Measurements from ENCODE around the gene SPACA4.

Gene SPACA4

DNA sequence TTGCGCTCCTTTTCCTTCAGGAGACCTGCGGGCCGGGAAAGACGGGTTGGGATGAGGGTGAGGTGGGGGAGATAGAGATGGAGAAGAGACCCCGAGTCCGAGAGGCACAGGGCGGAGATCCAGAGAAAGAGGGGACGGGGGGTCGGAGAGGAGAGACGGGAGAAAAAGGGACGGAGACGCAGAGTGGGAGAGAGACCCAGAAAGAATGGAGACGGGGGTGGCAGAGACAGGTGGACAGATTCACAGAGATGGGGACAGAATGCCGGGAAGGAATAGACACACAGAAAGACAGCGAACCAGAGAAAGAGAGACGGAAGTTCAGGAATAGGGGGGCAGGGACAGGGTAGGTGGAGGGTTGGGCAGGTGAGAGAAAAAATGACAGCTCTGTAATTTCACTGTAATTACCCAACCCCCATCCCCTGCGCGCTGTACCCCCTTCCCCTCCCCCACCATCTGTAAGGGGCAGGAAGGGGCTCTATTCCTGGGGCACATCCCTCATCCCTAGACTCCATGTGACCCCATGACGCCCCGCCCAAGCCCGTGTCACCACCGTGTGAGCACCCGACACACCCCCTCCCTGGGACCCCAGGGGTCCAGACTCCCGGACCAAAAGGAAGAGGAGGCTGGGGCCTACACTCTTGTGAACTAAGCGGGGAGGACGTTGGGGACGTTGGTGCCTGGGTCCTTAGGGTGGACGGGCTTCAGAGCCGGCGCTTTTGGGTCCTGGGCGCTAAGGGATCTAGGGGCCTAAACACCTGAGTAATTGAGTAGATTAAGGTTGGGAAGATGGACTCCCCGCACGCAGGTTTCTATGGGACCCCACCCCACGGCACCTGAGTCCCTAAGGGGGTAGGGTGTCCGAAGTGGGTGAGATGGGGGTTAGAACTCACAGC, 29.7 kb downstream of the SPACA4 start:
- peak; percentile 54 for DNase-seq

DNA sequence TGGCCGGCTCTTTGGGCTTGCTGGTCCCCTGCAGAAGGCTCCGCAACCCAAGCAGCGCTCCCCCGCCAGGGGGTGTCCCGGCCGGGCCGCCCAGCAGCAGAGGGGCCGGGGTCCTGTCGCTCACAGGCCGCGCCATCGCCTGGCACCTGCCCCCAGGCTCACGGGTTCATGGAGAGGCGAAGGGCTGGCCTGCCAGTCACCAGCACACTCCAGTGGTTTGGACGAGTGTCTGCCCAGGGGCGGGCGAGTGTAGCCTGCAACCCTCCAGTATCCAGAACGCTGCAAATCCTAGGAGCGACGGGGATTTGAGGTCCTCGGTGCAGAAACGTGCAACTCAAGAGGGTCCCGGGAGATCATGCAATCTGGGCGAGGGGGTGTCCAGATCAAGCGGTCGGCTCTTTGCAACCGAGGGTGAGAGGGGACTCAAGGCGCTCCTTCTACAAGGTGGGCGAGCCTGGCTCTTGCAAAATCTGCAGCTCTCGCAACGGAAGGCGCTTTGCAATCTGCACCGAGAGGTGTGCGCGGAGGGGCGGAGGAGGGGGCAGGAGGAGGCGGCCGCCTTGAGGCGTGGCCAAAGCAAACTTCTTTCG, 30.4 kb downstream of the SPACA4 start, which contains the start of gene DBP:
TSS of gene DBP (minus strand) at position 521 of the 590 bp plus-strand sequence. CDS start at position 136, 385 bp downstream.
- DNase-seq: no peak

DNA sequence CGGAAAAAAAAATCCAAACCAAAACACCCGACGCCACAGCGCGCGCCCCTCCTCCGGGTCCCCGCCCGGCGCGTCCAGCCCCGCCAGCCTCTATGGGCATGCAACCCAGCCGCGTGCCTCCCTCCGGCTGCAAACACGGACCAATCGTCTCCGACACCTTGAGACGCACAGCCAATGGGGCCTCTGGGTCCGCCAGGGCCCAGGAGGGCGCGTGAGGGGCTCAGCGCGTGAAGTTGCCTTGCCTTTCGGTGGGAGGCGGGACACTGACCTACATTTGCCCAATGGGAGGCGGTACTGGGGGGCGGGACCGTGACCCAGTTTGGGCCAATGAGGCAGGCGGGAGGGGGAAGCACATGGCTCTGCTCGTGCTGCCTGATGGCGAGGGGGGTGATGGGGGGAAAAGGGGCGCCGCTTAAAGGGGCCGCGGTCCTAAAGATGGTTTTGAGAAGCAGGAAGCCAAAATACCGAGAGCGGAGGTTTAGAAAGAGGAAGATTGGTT, 31.0 kb downstream of the SPACA4 start:
- DNase-seq: peak; percentile 99

DNA sequence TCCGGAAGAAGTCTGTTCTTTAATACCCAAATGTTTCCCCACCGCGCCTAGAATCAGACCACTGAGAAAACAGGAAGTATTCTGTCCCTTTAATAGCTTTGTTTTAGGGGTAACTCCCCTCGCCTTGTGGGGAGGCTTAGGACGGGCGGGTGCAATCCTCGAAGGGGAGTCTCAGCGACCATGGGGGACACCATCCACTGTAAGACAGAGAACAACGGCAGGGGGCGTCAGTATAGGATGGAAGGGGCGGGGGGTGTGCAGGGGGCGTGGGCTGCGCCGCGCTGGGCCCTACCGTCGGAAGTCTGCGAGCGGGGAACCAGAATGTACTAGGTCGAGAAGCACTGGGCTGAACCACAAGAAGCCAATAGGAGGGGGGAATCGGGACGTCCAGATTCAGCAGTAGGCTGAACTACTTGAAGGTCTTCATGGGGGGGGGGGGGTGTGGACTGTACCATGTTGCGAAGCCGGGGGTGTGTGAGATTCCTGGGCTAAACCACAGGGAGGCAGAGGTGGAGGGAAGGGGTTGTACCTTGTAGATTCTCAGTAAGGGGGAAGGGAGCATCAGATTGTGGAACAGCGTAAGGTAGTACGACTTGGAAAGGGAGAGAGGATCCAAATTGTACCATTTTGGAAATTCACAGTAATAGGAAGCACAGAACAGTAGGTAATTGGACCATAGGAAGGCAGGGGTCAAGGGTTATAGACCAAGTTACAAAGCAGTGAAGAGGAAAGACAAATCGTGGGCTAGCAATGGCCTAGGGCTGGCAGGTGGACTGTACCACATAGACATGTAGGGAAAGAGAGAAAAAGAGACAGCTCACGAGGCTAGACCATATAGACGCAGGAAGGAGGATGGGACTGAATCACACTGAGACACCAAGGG, 31.6 kb downstream of the SPACA4 start:
- DNase-seq: peak; percentile 66

DNA sequence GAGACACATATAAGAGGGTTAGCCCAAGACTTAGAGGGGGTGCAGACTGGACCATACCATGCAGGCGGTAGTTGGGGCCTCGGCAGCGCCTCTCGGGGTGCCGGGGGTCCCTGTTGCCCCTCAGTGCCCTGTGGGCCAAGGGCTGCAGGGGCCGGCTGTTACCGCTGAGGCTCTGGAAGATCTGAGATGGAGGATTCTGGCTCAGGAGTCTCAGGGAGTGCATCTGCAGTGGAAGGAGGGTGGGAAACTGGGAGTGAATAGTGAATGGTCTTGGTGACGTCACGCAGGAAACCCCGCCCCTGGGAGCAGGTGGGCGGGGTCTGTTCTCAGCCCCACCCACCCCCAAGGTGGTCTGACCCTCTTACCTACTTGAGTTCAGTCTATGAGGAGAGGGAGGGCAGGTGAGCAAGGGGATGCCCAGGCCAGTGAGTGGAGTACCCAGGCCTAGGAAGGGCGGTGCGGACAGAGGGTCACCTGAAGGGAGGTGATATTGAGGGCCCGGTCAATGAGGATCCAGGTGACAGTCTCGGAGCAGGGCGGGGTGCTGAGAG, 32.4 kb downstream of the SPACA4 start:
- no peak for DNase-seq

DNA sequence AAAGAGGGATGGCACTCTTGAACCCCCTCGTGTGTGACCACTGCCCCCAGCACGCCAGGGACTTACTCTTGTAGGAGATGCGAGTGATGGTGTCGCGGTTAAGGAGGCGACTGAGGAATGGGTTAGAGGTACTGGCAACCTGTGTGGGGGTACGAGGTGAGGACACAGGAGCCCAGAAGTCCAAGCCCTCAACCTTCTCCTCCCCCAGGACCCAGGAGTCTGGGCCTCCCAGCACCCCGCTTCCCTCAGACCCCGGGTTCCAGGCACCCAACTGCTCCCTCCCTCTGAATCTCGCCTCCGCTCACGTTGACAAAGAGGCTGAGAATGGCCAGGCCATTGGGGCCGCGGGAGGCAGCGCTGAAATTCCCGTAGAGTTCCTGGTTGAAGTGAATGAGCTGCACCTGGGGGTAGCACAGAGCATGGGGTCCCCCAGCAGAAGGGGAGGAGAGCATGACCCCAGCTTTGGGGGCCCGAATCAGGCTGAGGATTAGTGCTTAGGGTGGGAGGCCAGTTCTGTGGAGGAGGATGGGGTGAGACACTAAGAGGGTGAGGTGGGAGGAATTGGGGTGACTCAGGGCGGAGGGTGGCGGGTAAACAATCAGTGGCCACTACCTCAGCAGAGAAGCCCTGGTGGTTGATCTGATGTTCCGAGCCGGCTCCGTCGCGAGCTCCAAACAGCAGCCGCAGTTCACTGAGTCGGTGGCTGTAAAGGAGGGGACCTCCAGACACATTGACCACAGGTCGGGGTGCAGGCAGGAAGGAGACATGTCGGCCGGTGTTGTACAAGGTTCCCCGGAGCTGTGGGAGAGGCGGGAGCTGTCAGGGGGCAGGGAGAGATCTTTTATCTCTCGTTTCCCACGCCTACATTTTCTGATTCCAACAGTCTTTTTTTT, 33.2 kb downstream of the SPACA4 start:
- no peak for DNase-seq

DNA sequence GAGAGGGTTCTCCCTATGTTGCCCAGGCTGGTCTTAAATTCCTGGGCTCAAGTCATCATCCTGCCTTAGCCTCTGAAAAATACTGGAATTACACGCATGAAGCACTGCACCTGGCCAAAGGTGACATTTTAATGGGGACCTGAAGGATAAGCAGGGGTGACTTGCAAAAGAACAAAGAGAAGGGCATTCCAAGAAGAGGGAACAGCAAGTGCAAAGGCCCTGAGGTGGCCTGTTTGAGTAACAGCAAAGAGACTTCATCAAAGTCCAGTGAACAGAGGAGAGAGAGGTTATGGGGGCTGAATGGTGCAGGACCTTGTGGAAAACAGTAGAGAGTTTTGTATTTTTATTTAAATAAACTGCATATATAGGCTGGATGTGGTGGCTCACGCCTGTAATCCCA, 35.3 kb downstream of the SPACA4 start:
- no peak for DNase-seq

DNA sequence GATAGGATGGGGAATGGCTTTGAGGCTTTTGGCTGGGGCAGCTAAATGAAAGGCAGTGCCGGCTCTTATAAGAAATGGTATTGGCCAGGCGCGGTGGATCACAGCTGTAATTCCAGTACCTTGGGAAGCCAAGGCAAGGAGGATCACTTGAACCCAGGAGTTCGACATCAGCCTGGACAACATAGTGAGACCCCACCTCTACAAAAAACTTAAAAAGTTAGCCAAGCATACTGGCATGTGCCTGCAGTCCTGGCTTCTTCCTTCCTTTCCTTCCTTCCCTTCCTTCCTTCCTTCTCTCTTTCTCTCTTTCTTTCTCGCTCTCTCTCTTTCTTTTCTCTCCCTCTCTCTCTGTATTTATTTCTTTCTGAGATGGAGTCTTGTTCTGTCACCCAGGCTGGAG, 36.3 kb downstream of the SPACA4 start:
- no peak for DNase-seq

DNA sequence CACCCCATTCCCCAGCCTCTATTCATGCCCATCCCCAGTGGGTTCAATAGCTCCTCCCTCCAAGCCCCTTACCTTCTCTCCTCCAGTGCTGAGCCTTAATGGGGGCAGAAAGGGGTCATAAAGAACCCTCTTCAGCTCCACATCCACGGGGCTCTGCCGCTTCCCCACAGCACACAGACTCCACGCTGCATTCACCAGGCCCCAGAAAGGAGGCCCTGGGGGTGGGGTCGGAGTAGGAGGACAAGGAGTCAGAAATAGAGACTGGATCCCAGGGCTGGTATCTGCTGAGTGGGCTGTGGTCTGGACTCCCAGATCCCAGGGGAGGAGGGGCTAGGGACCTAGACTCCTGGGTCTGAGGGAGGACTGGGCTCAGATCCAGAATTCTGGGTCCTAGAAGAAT, 37.8 kb downstream of the SPACA4 start:
- no peak for DNase-seq

DNA sequence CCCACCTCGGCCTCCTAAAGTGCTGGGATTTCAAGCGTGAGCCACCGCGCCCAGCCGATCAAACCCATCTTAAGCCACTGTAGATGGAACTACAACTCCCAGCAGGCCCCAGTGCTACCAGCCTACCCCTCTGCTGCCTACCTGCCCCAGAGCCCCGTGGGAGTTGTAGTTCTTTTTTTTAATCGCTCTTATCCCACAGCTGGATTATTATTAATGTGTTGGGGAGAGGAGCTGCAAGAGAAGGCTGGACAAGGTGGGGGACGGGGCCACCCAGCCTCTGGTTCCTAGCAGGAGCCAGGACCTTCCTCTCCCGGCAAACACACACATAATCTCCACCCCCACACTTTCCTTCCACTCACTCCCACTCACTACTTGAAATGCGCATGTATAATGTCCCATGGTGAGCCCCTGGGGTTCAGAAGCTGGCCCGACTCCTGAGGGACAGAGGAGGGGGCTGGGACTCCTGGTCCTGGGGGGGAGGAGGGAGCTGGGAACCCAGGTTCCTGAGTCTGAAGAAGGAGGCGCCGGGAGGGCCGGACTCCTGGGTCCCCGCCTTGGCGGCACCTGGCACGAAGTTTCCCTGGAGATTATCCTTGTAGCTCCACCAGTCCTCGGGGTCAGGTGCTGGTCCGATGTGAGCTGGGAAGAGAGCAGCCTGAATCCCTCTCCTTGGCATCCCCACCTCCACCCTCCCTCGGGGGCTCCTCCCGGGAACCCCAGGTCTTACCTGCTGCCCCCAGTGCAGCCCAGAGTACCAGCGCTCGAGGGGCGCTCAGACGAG, 38.5 kb downstream of the SPACA4 start:
- DNase-seq: peak; percentile 75

DNA sequence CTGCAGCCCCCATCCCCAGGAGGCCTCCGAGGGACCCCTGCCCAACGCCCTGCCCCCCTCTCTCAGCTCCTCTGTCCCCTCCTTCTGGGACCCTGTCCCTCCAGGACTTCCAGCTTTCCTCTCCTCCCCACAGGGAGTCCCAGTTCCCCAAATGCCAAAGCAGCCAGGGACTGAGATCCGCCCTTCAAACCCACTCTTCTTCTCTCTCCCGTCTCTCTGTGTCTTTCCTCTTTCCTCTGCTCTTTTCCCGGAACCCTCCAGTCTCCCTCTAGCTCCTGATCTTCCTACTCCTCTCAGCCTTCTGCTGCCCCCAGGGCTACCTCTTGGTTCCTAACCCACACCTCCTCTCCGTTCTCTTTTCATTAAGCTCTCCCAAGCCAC, 39.1 kb downstream of the SPACA4 start:
- no peak for DNase-seq

DNA sequence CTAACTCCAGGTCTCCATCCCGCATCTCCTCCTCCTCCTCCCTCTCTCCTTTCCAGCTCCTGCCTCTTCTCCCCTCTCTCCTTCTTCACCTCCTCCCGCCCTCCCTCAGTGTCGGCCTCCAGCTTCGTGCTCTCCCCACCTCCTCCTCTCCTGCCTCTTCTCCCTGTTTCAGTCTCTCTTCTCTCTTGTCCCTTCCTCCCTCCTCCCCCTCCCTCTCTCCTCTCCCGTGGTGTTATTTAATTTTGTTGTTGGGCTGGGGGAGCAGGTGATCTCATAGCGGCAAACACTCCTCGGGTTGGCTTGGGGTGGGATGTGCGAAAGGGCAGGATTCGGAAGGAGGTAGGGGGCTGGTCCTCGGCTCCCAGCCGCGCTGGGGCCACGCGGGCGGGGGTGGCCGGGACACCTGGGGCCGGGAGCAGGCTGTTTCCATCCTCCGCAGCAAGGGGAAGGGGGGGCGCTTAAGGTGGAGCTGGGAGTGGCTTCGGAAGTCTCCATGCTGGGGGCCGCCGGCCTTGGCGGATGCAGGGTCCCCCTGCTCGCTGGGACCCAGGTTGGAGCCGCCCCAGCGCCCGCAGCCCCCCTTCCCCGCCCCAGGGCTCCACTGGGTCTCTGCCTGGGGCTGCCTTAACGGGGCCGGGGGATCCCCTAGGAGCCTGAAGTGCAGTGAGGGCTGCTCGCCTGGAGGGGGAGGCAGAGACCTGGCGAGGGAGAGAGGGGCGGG, 39.6 kb downstream of the SPACA4 start, which contains the start of gene CA11:
TSS of gene CA11 (minus strand) at position 187 of the 721 bp plus-strand sequence. CDS start 555 bp downstream, outside the sequence.
- peak; percentile 94 for DNase-seq

DNA sequence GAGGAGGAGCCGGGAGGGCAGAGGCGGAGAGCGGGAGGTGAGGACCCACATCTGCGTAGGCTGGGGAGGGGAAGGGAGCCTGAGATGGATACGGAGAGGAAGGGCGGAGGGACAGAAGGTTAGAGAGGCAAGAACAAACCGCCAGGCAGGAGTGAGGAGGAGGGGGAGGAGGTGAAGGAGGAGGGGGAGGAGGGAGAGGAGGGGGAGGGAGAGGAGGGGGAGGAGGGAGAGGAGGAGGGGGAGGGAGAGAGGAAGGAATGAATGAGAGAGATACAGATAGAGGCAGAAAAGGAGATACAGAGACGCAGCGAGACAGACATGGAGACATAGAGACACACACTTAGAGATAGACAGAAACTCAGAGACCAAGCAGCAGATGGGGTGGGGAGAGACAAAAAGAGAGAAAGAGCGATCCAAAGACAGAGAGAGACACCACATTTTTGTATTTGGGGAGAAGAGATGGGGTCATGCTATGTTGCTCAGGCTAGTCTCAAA, 40.2 kb downstream of the SPACA4 start:
- peak; percentile 95 for DNase-seq

DNA sequence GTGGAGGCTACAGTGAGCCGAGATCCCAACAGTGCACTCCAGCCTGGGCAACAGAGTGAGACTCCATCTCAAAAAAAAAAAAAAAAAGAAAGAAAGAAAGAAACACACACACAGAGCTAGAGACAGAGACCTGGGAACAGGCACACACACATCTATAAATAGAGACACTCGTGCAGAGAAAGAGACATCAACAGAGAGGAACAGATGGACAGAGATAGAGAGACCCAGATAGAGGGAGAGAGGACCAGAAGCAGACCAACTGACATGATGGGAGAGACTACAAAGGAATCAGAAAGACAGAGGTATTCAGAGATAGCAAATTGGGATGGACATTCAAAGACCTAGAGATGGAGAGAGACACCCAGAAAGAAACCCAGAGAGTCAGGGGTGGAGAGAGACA, 41.6 kb downstream of the SPACA4 start:
- DNase-seq: no peak

DNA sequence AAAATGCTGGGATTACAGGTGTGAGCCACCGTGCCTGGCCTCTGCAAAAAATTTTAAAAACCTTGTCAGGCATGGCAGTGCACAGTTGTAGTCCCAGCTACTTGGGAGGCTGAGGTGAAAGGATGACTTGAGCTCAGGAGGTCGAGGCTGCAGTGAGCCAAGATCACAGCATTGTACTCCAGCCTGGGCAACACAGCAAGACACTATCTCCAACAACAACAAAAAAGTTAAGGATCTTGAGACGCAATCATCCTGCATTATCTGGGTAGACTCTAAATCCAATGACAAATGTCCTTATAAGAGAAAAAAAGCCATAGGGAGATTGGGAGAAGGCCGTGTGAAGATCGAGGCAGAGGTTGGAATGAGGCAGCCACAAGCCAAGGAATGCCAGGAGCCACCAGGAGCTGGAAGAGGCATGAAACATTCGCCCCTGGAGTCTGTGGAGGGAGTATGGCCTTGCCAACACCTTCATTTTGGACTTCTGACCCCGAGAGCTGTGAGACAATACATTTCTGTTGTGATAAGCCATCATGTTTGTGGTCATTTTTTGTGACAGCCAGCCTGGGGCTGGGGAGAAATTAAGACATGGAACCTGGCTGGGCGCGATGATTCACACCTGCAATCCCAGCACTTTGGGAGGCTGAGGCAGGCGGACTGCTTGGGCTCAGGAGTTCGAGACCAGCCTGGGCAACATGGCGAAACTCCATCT, 44.6 kb downstream of the SPACA4 start:
- DNase-seq: no peak

DNA sequence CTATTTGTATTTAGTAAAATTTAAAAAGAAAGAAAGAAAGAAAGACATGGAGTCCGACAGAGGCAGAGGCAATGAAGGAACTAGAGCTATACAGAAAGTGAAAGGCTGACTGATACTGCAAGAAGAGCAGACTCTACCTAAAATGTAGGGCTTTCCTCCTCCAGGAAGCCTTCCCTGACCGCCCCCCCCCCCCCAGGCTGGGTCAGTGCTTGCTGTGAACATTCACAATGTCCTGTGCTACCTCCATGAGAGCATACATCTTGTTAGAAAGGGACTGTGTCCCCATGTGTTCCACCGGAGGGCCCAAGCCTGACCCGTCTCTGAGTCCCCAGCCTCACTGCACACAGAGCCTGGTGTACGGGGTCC, 45.1 kb downstream of the SPACA4 start:
- DNase-seq: no peak

DNA sequence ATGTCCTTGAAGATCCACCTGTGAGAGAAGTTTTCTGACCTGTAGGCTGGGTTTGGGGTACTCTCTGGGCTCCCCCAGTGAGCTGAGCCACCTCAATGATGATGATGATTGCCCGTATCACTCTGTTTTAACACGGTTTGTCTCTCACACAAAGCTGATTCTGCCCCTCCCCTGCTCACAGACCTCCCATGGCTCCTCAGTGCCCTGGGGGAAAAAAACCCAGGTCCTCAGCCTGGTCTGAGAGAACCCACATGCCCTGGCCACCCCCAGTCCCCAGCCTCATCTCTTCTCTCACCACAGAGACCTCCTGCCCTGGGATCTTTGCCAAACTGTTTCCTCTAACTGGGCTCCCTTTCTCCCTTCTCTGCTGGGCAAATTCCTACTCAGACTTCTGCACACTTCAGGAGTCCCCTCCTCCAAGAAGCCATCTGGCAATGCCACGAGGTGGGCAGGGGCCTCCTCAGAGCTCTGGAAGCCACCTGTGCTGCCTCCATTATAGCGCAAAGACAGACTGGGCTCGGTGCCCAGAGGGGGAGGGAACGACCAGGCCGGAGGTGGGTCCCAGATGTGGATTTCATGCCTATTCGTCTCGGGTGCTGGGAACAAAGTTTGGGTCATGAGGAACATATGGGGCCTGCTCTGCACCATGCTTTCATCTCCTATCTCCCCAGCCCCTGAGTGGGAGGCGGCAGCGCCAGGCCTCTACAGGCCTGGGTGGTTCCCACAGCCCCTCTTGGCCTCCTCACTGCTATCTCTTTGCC, 47.9 kb downstream of the SPACA4 start:
- DNase-seq: peak; percentile 98

DNA sequence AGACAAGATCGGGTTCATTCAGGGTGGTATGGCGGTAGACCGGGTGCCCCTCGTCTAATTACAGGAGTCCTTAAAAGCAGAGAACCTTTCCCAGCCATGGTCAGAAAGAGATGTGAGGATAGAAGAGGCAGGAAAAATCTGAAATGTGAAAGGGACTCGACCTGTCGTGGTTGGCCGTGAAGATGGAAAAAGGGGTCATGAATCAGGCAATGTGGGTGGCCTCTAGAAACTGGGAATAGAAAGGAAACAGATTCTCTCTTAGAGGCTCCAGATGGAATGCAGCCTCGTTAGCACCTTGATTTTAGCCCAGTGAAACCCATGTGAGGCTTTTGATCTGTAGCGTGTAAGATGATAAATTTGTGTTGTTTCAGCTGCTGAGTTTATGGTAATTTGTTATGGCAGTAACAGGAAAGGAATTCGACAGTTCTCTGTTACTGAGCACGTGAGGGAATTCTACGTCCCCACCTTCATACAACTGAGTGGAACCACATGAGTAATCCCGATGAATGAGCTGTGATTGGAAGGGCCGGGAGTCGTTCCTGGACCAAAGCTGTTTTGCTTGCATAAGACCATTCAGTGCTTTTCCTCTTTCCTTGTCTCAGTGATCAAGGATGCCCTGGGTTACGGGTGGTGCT, 50.4 kb downstream of the SPACA4 start:
- no peak for DNase-seq
